Ovary (tissue), 9 donors: ENCODE measurements around the gene BMF. TPM values are rescaled to one million over a fixed set of nuclear protein-coding genes. Genes with fewer than 3 reads are reported as not detected.
A peak's percentile ranks its signal among the peaks of the same experiment; 100 is the strongest.

Experiments
- DNase-seq, 5 donors: peaks; one replicate each; pipeline ENCODE4 v3.0.0-alpha.2; 2019 to 2020
- H3K27ac ChIP-seq, 2 donors: fragments of 200-600 bp; one replicate each; pipeline versions ENCODE4 v1.5.1 to v1.8.0; 2019 to 2022
- H3K27me3 ChIP-seq: fragments of 200-600 bp; one replicate; pipeline ENCODE4 v1.8.0; 2022
- H3K36me3 ChIP-seq: fragments of 200-600 bp; sonication (generic); one replicate; pipeline ENCODE4 v1.5.1; 2019
- H3K4me1 ChIP-seq: one replicate; pipeline ENCODE4 v1.8.1; 2013; ENCODE audit warnings: mild to moderate bottlenecking, moderate library complexity; ENCODE audit not compliant: insufficient read depth
- H3K4me3 ChIP-seq: fragments of 200-600 bp; sonication (generic); one replicate; pipeline ENCODE4 v1.5.1; 2017
- H3K9me3 ChIP-seq, 2 donors: fragments of 200-600 bp in 1 of 2; sonication (generic) in 1 of 2; one replicate each; pipeline versions ENCODE4 v1.5.1 to v1.8.1; 2013 to 2019; ENCODE audit warnings: mild to moderate bottlenecking in 1 of 2, moderate library complexity in 1 of 2
- EP300 ChIP-seq: sonication (generic); formaldehyde crosslinking; IDR thresholded peaks from one replicate; pipeline ENCODE4 v1.6.1; 2017; ENCODE audit warnings: antibody characterized with exemption
- POLR2A ChIP-seq: fragments of 450-650 bp; IDR thresholded peaks from one replicate; pipeline ENCODE4 v1.6.1; 2017; ENCODE audit warnings: antibody characterized with exemption, mild to moderate bottlenecking, moderate library complexity
- WGBS, 3 donors: extraction: QIAGEN DNeasy Blood & Tissue Kit in 1 of 3; methylation state at CpG; one replicate each; pipeline versions ENCODE4 v1.1.5 to v1.1.7; 2013 to 2017; 5-methylcytosine and 5-hydroxymethylcytosine counted together
- intact Hi-C, 4 donors: fragments of 100-400 bp; cut with DNase I; formaldehyde crosslinking; loops; one replicate each; pipeline versions ENCODE4 v1.11.0 to v1.15.1; 2022 to 2023
- polyA plus RNA-seq, 2 donors: library from polyadenylated mRNA; stranded (reverse); fragments of 200-250 nt in 1 of 2; fragments of 350-450 nt in 1 of 2; fragmentation: Illumina TruSeq in 1 of 2; extraction: RNeasy Lipid Tissue Mini Kit (QIAGEN cat#74804) in 1 of 2; gene quantifications; one replicate each; pipeline ENCODE4 v1.2.3, GENCODE V29; 2013 to 2014
- total RNA-seq, 7 donors: library from RNA; depleted of rRNA in 2 of 7; stranded (reverse); fragments of >200 nt in 2 of 7; fragmentation: NEBNext Ultra II Directional in 3 of 7; extraction: Animal tissue kit (Norgen Biotek cat#: 25700) in 3 of 7; gene quantifications; one replicate each; pipeline versions ENCODE4 v1.1.0 to v1.2.4, GENCODE V29; 2016 to 2023
- TF ChIP-seq, protein P1 (sequence below), 3 donors: fragments of 450-650 bp in 2 of 3; fragments of 200-600 bp in 1 of 3; IDR thresholded peaks; one replicate each; pipeline versions ENCODE4 v1.5.1 to v1.8.0; 2016 to 2022; ENCODE audit warnings: antibody characterized with exemption in 3 of 3, mild to moderate bottlenecking in 1 of 3
- donor health status: DM: no; HTN: no; CAD: no; lungs with moderate emphysema.
- donor health status: DM: no; HTN: no; CAD: no.
- donor health status: Bipolar disorder and iron deficiency.
- donor health status: DM: yes; HTN: yes; CAD: no.
- donor health status: DM: no; HTN: no; CAD: no.
- donor health status: DM: yes; HTN: yes; CAD: no.

Gene BMF
- total and polyA plus RNA-seq, 9 donors = 5.7 to 26.5 (median 17.2) TPM

GRCh38 chr15:40087068-40087810 lies 21.4 kb downstream of the BMF start:
- Histone ChIP-seq H3K36me3 (no peaks in the 10 kb centered on the region), H3K27me3 (no peaks in the 10 kb centered on the region), H3K4me1 (peaks cover 29% of the 10 kb centered on the region), H3K9me3 (no peaks in the 10 kb centered on the region), H3K4me3 (no peak overlapping the region), H3K27ac (peak overlapping the region in 1 of 2 donors; percentile 78)
- intact Hi-C loops = no loop called here
- 72 to 78% (median 77%) methylated on average over 14 of the region's 14 CpGs for WGBS, 3 donors
- TF ChIP-seq, protein P1, sequence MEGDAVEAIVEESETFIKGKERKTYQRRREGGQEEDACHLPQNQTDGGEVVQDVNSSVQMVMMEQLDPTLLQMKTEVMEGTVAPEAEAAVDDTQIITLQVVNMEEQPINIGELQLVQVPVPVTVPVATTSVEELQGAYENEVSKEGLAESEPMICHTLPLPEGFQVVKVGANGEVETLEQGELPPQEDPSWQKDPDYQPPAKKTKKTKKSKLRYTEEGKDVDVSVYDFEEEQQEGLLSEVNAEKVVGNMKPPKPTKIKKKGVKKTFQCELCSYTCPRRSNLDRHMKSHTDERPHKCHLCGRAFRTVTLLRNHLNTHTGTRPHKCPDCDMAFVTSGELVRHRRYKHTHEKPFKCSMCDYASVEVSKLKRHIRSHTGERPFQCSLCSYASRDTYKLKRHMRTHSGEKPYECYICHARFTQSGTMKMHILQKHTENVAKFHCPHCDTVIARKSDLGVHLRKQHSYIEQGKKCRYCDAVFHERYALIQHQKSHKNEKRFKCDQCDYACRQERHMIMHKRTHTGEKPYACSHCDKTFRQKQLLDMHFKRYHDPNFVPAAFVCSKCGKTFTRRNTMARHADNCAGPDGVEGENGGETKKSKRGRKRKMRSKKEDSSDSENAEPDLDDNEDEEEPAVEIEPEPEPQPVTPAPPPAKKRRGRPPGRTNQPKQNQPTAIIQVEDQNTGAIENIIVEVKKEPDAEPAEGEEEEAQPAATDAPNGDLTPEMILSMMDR (IDR thresholded peaks at IDR 0.05) = no peak
- TF ChIP-seq POLR2A = no peak
- no peak for TF ChIP-seq EP300
- peak in 1 of 5 donors; percentile 26 for DNase-seq

- no peak for DNase-seq
- peaks cover 24% of the 10 kb centered on the region for H3K4me1 ChIP-seq
- intact Hi-C loops = no loop called here
- H3K4me3 ChIP-seq = no peak overlapping the region
- TF ChIP-seq, protein P1 (IDR thresholded peaks at IDR 0.05) = no peak
- TF ChIP-seq EP300 (no peak), POLR2A (no peak)
- 59 to 69% (median 65%) methylated on average over 10 of the region's 10 CpGs for WGBS, 3 donors
- H3K27me3 ChIP-seq = no peaks in the 10 kb centered on the region
- no peaks in the 10 kb centered on the region for H3K9me3 ChIP-seq
- no peak overlapping the region for H3K27ac ChIP-seq
- no peaks in the 10 kb centered on the region for H3K36me3 ChIP-seq
Observed at GRCh38 chr15:40085266-40085665, 23.4 kb downstream of the BMF start.

- peaks cover 24% of the 10 kb centered on the region for H3K4me1 ChIP-seq
Observed at GRCh38 chr15:40084650-40085049, 24.0 kb downstream of the BMF start.

DNA sequence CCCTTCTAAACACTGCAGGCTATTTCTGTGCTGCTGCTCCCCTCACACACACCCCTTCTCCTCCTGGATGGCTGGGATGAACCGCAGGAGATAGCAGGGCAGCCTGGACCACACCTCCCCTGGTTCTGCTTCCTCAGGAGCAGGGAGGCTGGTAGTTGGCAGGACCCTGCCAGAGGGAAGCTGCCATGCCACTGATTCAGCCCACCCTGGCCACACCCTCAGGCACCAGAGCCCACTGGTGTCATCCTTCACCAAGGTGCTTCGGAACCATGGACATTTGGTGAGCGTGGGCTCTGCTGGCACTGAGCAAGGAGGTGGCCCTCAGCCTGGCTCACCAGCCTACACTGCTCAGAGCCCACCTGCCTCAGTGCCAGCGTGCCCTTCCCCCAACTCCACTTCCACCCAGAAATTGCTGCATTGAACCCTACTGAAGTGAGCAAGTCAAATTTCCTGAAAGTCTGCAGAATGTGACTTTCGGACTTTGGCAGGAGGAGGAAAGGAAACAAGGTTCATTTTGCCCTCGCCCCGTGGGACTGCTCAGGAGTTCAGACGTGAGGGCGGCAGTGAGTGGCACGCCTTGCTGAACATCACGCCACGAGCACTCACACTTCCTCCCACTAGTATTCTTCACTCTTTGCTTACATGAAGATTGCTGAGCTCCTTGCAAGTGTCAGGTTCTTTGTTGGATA lies 26.3 kb downstream of the BMF start:
- Histone ChIP-seq H3K27ac (peak overlapping the region in 1 of 2 donors; percentile 84), H3K36me3 (no peaks in the 10 kb centered on the region), H3K9me3 (no peaks in the 10 kb centered on the region), H3K27me3 (no peaks in the 10 kb centered on the region), H3K4me1 (peaks cover 8% of the 10 kb centered on the region), H3K4me3 (peak overlapping the region; percentile 30)
- WGBS, 3 donors = 71 to 78% (median 76%) methylated on average over 12 of the region's 12 CpGs
- no peak for TF ChIP-seq EP300
- no peak for TF ChIP-seq POLR2A
- TF ChIP-seq, protein P1 (IDR thresholded peaks at IDR 0.05) = no peak
- intact Hi-C loops = no loop called here
- DNase-seq = no peak

More at GRCh38 chr15:40084650-40085049, 24.0 kb downstream of the BMF start:
- Histone ChIP-seq H3K4me3 (no peak overlapping the region), H3K27me3 (no peaks in the 10 kb centered on the region), H3K9me3 (no peaks in the 10 kb centered on the region), H3K36me3 (no peaks in the 10 kb centered on the region), H3K27ac (no peak overlapping the region)
- 94 to 97% (median 96%) methylated on average over 9 of the region's 9 CpGs for WGBS, 3 donors
- no peak for TF ChIP-seq EP300
- TF ChIP-seq, protein P1 (IDR thresholded peaks at IDR 0.05) = no peak
- intact Hi-C loops = no loop called here
- DNase-seq = no peak
